DND-41 (cell line): Measurements from ENCODE around the gene LYVE1.

Experiments used
- ATAC-seq: fragments of 200-7000 bp; cut with Tn5 transposase; 3 replicates; pipeline ENCODE4 v1.9.1; 2021; ENCODE audit warnings: low read depth; ENCODE audit not compliant: insufficient read depth
- DNase-seq: peaks from one replicate; pipeline ENCODE4 v3.0.0-alpha.2; 2020
- H2AFZ ChIP-seq: 2 replicates; pipeline ENCODE4 v1.6.0; 2012; ENCODE audit warnings: low read depth, low read length
- H3K27ac ChIP-seq: 2 replicates; pipeline ENCODE4 v1.5.1; 2012; ENCODE audit warnings: low read length, inconsistent platforms
- H3K27me3 ChIP-seq: fragments of 200-600 bp; sonication (generic); 2 replicates; pipeline ENCODE4 v1.6.0; 2012; ENCODE audit warnings: low read length, mild to moderate bottlenecking, inconsistent platforms; ENCODE audit not compliant: insufficient read depth, poor library complexity
- H3K36me3 ChIP-seq: 2 replicates; pipeline ENCODE4 v1.5.1; 2012; ENCODE audit warnings: low read length, inconsistent platforms; ENCODE audit not compliant: insufficient read depth
- H3K4me1 ChIP-seq: 2 replicates; pipeline ENCODE4 v1.5.1; 2012; ENCODE audit warnings: mild to moderate bottlenecking, low read length; ENCODE audit not compliant: insufficient read depth
- H3K4me2 ChIP-seq: 2 replicates; pipeline ENCODE4 v1.6.0; 2012; ENCODE audit warnings: mild to moderate bottlenecking, moderate library complexity, low read length, inconsistent platforms; ENCODE audit not compliant: insufficient read depth
- H3K4me3 ChIP-seq, 2 experiments: fragments of 200-600 bp in 1 of 2; shearing (Covaris generic) in 1 of 2; 2 replicates each; pipeline ENCODE4 v1.5.1; 2012 to 2016; ENCODE audit warnings: inconsistent platforms in 2 of 2, low read length in 2 of 2, mild to moderate bottlenecking in 2 of 2, low read depth in 1 of 2, moderate library complexity in 1 of 2
- H3K79me2 ChIP-seq: 2 replicates; pipeline ENCODE4 v1.6.0; 2012; ENCODE audit warnings: low read length, inconsistent platforms; ENCODE audit not compliant: insufficient read depth
- H3K9ac ChIP-seq: 2 replicates; pipeline ENCODE4 v1.6.0; 2012; ENCODE audit warnings: low read depth, mild to moderate bottlenecking, inconsistent platforms, low read length, moderate library complexity
- H3K9me3 ChIP-seq: 2 replicates; pipeline ENCODE4 v1.5.1; 2012; ENCODE audit warnings: low read length, moderate library complexity, mild to moderate bottlenecking, inconsistent platforms; ENCODE audit not compliant: insufficient read depth, severe bottlenecking
- H4K20me1 ChIP-seq: 2 replicates; pipeline ENCODE4 v1.6.0; 2012; ENCODE audit warnings: low read length; ENCODE audit not compliant: insufficient read depth
- CTCF ChIP-seq: IDR thresholded peaks from 2 replicates; pipeline ENCODE4 v1.5.1; 2012; ENCODE audit warnings: borderline replicate concordance, low read length, moderate library complexity, mild to moderate bottlenecking; ENCODE audit not compliant: poor library complexity, severe bottlenecking; ENCODE audit errors: extremely low read depth
- EZH2 ChIP-seq: IDR thresholded peaks from 3 replicates; pipeline ENCODE4 v1.6.1; 2012; ENCODE audit warnings: borderline replicate concordance, low read depth, mild to moderate bottlenecking, moderate library complexity, low read length, inconsistent platforms; ENCODE audit not compliant: severe bottlenecking

Gene LYVE1

GRCh38 chr11:10601837-10602236 lies 33.4 kb upstream of the LYVE1 start:
- Histone ChIP-seq H3K4me2 (no peak overlapping the region), H4K20me1 (no peaks in the 10 kb centered on the region; the same call in 1 of the 2 replicates), H3K36me3 (no peaks in the 10 kb centered on the region), H3K4me3 (no peak overlapping the region), H3K4me1 (peaks cover 9% of the 10 kb centered on the region), H2AFZ (no peak overlapping the region), H3K27ac (no peak overlapping the region), H3K9ac (no peak overlapping the region), H3K9me3 (no peaks in the 10 kb centered on the region), H3K27me3 (peaks cover 12% of the 10 kb centered on the region), H3K79me2 (no peaks in the 10 kb centered on the region)
- ATAC-seq: no peak
- DNase-seq: no peak
- TF ChIP-seq CTCF (no peak), EZH2 (no peak)

GRCh38 chr11:10600570-10601248 lies 32.2 kb upstream of the LYVE1 start:
- TF ChIP-seq EZH2 (no peak), CTCF (no peak)
- H4K20me1 ChIP-seq: no peaks in the 10 kb centered on the region
- no peak overlapping the region for H3K9ac ChIP-seq
- no peak overlapping the region for H2AFZ ChIP-seq
- H3K27ac ChIP-seq: no peak overlapping the region
- H3K36me3 ChIP-seq: no peaks in the 10 kb centered on the region
- H3K9me3 ChIP-seq: no peaks in the 10 kb centered on the region
- H3K27me3 ChIP-seq: peaks cover 8% of the 10 kb centered on the region
- H3K4me1 ChIP-seq: peaks cover 9% of the 10 kb centered on the region
- ATAC-seq: no peak
- no peak for DNase-seq
- no peaks in the 10 kb centered on the region for H3K79me2 ChIP-seq
- no peak overlapping the region for H3K4me2 ChIP-seq
- no peak overlapping the region for H3K4me3 ChIP-seq

- DNase-seq (no peak), ATAC-seq (no peak)
- Histone ChIP-seq H2AFZ (no peak overlapping the region), H3K4me1 (peaks cover 8% of the 10 kb centered on the region), H3K27me3 (peaks cover 8% of the 10 kb centered on the region), H3K4me3 (no peak overlapping the region), H3K4me2 (no peak overlapping the region), H4K20me1 (no peaks in the 10 kb centered on the region), H3K9me3 (no peaks in the 10 kb centered on the region), H3K9ac (no peak overlapping the region), H3K79me2 (no peaks in the 10 kb centered on the region), H3K36me3 (no peaks in the 10 kb centered on the region), H3K27ac (no peak overlapping the region)
- TF ChIP-seq CTCF: no peak
- no peak for TF ChIP-seq EZH2
Observed at GRCh38 chr11:10599388-10600175, 31.1 kb upstream of the LYVE1 start.
